SU-DHL-6 (cell line): ENCODE measurements around the gene BTNL2.
A peak's percentile ranks its signal among the peaks of the same experiment; 100 is the strongest.

Source experiments
- H2AFZ ChIP-seq: fragments of 200-600 bp; sonication (generic); 2 replicates; pipeline ENCODE4 v1.6.1; 2014; ENCODE audit warnings: low read depth, mild to moderate bottlenecking, moderate library complexity, mixed read lengths, antibody characterized with exemption, low read length; ENCODE audit not compliant: severe bottlenecking
- H3F3A ChIP-seq: fragments of 200-600 bp; shearing (Covaris generic); 2 replicates; pipeline ENCODE4 v1.6.0; 2016; ENCODE audit warnings: antibody characterized with exemption, mild to moderate bottlenecking; ENCODE audit not compliant: insufficient read depth
- H3K27ac ChIP-seq: fragments of 200-600 bp; sonication (generic); 2 replicates; pipeline ENCODE4 v1.5.1; 2016; ENCODE audit warnings: low read depth, mild to moderate bottlenecking, low read length, moderate library complexity, mixed read lengths
- H3K27me3 ChIP-seq: fragments of 200-600 bp; sonication (generic), shearing (Covaris generic); 2 replicates; pipeline ENCODE4 v1.6.0; 2014; ENCODE audit warnings: mild to moderate bottlenecking, low read length
- H3K36me3 ChIP-seq: fragments of 200-600 bp; sonication (generic); 2 replicates; pipeline ENCODE4 v1.6.1; 2014; ENCODE audit warnings: mild to moderate bottlenecking, low read length, mixed read lengths
- H3K4me2 ChIP-seq: fragments of 300-600, 200-600 bp; shearing (Covaris generic), sonication (generic); 2 replicates; pipeline ENCODE4 v1.6.0; 2014; ENCODE audit warnings: low read length, low read depth, mild to moderate bottlenecking; ENCODE audit not compliant: poor library complexity, severe bottlenecking
- H3K4me3 ChIP-seq: fragments of 200-600 bp; sonication (generic); 2 replicates; pipeline ENCODE4 v1.5.1; 2014; ENCODE audit warnings: antibody characterized with exemption, low read length, mild to moderate bottlenecking, mixed read lengths; ENCODE audit not compliant: insufficient read depth, poor library complexity, severe bottlenecking
- H3K79me2 ChIP-seq: fragments of 200-600 bp; sonication (generic); 2 replicates; pipeline ENCODE4 v1.6.1; 2014; ENCODE audit warnings: mild to moderate bottlenecking, low read length, moderate library complexity; ENCODE audit not compliant: insufficient read depth
- H3K9ac ChIP-seq: fragments of 200-600 bp; sonication (generic); 2 replicates; pipeline ENCODE4 v1.7.0; 2014; ENCODE audit warnings: mild to moderate bottlenecking, low read length
- H3K9me2 ChIP-seq: fragments of 200-600 bp; sonication (generic); replicated peaks from 2 replicates; pipeline ENCODE4 v1.6.1; 2014; ENCODE audit warnings: low read length; ENCODE audit not compliant: insufficient read depth
- H3K9me3 ChIP-seq: fragments of 200-600 bp; sonication (generic); 2 replicates; pipeline ENCODE4 v1.6.1; 2014; ENCODE audit warnings: low read length, mixed read lengths; ENCODE audit not compliant: insufficient read depth
- H4K20me1 ChIP-seq: fragments of 200-600 bp; sonication (generic); 2 replicates; pipeline ENCODE4 v1.6.1; 2014; ENCODE audit warnings: low read depth, mild to moderate bottlenecking, antibody characterized with exemption, low read length, moderate library complexity, mixed read lengths
- EZH2phosphoT487 ChIP-seq: fragments of 200-600 bp; sonication (generic), shearing (Covaris generic); conservative IDR thresholded peaks from 2 replicates; pipeline ENCODE4 v1.6.1; 2018; ENCODE audit warnings: mild to moderate bottlenecking, antibody characterized with exemption, low read length, moderate library complexity, mixed read lengths
- TF ChIP-seq, protein P1 (sequence below): fragments of 200-600 bp; sonication (generic); IDR thresholded peaks from one replicate; pipeline ENCODE4 v1.5.1; 2017; ENCODE audit warnings: antibody characterized with exemption, mild to moderate bottlenecking, low read length, moderate library complexity; ENCODE audit not compliant: insufficient read depth, poor library complexity, severe bottlenecking

Gene BTNL2

DNA sequence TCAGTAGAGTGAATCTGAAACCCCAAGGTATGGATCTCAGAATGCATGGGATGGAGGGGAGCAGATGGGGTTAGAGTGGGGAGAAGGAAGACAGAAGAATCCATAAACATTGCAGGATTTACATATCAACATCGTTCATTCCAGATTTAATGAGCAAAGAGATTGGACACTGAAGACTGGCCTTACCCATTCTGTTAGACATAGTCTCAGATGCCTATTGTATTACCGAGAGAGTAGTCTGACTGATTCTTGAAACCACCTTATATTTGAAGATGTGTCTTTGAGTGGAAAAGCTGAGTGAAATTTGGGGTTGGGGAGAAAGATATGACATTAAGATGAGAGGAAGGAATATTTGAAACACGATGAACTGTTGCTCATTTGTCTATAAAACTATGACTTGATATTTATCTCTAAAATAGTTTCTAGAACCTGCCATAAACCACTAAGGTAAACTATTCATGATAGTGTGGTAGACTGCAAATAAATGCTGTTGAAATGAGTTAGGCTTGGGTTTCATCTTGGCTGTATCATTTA, 38.4 kb upstream of the BTNL2 start:
- Histone ChIP-seq H3K36me3 (peaks cover 50% of the 10 kb centered on the region), H3K4me2 (no peak overlapping the region), H4K20me1 (peaks cover 4% of the 10 kb centered on the region; the same call in 1 of the 2 replicates), H3K9ac (no peak overlapping the region), H3K4me3 (no peak overlapping the region), H3K9me2 (no peaks in the 10 kb centered on the region), H3K27me3 (no peaks in the 10 kb centered on the region), H3K9me3 (no peaks in the 10 kb centered on the region), H3K79me2 (peaks cover 14% of the 10 kb centered on the region), H2AFZ (no peak overlapping the region), H3K27ac (no peak overlapping the region), H3F3A (peaks cover 41% of the 10 kb centered on the region)
- TF ChIP-seq, protein P1, sequence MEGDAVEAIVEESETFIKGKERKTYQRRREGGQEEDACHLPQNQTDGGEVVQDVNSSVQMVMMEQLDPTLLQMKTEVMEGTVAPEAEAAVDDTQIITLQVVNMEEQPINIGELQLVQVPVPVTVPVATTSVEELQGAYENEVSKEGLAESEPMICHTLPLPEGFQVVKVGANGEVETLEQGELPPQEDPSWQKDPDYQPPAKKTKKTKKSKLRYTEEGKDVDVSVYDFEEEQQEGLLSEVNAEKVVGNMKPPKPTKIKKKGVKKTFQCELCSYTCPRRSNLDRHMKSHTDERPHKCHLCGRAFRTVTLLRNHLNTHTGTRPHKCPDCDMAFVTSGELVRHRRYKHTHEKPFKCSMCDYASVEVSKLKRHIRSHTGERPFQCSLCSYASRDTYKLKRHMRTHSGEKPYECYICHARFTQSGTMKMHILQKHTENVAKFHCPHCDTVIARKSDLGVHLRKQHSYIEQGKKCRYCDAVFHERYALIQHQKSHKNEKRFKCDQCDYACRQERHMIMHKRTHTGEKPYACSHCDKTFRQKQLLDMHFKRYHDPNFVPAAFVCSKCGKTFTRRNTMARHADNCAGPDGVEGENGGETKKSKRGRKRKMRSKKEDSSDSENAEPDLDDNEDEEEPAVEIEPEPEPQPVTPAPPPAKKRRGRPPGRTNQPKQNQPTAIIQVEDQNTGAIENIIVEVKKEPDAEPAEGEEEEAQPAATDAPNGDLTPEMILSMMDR, result no peak
- TF ChIP-seq EZH2phosphoT487, result no peak

- H3K9me3 ChIP-seq, result no peaks in the 10 kb centered on the region
- no peak overlapping the region for H3K4me2 ChIP-seq
- H4K20me1 ChIP-seq, result peaks cover 4% of the 10 kb centered on the region; the same call in 1 of the 2 replicates
- no peak overlapping the region for H3K4me3 ChIP-seq
- peaks cover 52% of the 10 kb centered on the region for H3K36me3 ChIP-seq
- peaks cover 22% of the 10 kb centered on the region for H3K79me2 ChIP-seq
- H3K9ac ChIP-seq, result no peak overlapping the region
- H3F3A ChIP-seq, result peaks cover 41% of the 10 kb centered on the region
- H3K27me3 ChIP-seq, result no peaks in the 10 kb centered on the region
- no peak overlapping the region for H3K27ac ChIP-seq
- H3K9me2 ChIP-seq, result no peaks in the 10 kb centered on the region
- H2AFZ ChIP-seq, result no peak overlapping the region
- TF ChIP-seq, protein P1, result no peak
- TF ChIP-seq EZH2phosphoT487, result no peak
Observed at GRCh38 chr6:32444433-32444832, 37.5 kb upstream of the BTNL2 start.

DNA sequence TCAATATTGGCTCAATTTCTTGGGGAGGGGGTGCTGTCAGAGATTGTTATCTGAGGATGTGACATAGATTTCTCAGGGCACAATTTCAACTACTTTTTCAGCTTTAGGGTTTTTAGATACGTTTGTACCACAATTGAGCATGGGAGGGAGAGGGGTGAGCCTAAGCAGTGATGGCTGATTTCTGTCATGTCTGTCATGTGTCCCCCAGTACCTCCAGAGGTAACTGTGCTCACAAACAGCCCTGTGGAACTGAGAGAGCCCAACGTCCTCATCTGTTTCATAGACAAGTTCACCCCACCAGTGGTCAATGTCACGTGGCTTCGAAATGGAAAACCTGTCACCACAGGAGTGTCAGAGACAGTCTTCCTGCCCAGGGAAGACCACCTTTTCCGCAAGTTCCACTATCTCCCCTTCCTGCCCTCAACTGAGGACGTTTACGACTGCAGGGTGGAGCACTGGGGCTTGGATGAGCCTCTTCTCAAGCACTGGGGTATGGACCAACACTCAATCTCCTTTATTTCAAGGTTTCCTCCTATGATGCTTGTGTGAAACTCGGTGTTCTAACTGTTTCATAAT, 36.1 kb upstream of the BTNL2 start:
- H2AFZ ChIP-seq, result no peak overlapping the region
- H3K27ac ChIP-seq, result no peak overlapping the region
- H3F3A ChIP-seq, result peaks cover 41% of the 10 kb centered on the region
- TF ChIP-seq, protein P1, result no peak
- no peak for TF ChIP-seq EZH2phosphoT487
- peak overlapping the region; percentile 62 for H3K4me2 ChIP-seq
- H3K4me3 ChIP-seq, result no peak overlapping the region
- peaks cover 22% of the 10 kb centered on the region for H3K79me2 ChIP-seq
- peaks cover 52% of the 10 kb centered on the region for H3K36me3 ChIP-seq
- no peak overlapping the region for H3K9ac ChIP-seq
- no peaks in the 10 kb centered on the region for H3K9me2 ChIP-seq
- H4K20me1 ChIP-seq, result peaks cover 4% of the 10 kb centered on the region; the same call in 1 of the 2 replicates
- no peaks in the 10 kb centered on the region for H3K9me3 ChIP-seq
- no peaks in the 10 kb centered on the region for H3K27me3 ChIP-seq
